GM23248 (cell line): Measurements from ENCODE around the gene HOXB8. TPM values are rescaled to one million over a fixed set of nuclear protein-coding genes. Genes with fewer than 3 reads are reported as not detected.

Experiments used
- DNase-seq: peaks from one replicate; pipeline ENCODE4 v3.0.0-alpha.2; 2015
- H2AFZ ChIP-seq: fragments of 200-600 bp; sonication (generic); 2 replicates; pipeline ENCODE4 v1.6.1; 2016; ENCODE audit warnings: antibody characterized with exemption
- H3F3A ChIP-seq: fragments of 200-600 bp; sonication (generic); 2 replicates; pipeline ENCODE4 v1.6.1; 2016; ENCODE audit warnings: mild to moderate bottlenecking, antibody characterized with exemption, mixed run types; ENCODE audit not compliant: insufficient read depth
- H3K27ac ChIP-seq: fragments of 200-600 bp; sonication (generic); 2 replicates; pipeline ENCODE4 v1.5.1; 2016; ENCODE audit warnings: mild to moderate bottlenecking
- H3K27me3 ChIP-seq: fragments of 200-600 bp; sonication (generic); replicated peaks from 2 replicates; pipeline ENCODE4 v1.6.1; 2016; ENCODE audit warnings: mild to moderate bottlenecking; ENCODE audit not compliant: insufficient read depth
- H3K36me3 ChIP-seq: fragments of 200-600 bp; sonication (generic); 2 replicates; pipeline ENCODE4 v1.6.1; 2016; ENCODE audit warnings: low read depth, mild to moderate bottlenecking
- H3K4me1 ChIP-seq: fragments of 200-600 bp; sonication (generic); 2 replicates; pipeline ENCODE4 v1.6.1; 2016; ENCODE audit warnings: mild to moderate bottlenecking; ENCODE audit not compliant: insufficient read depth
- H3K4me2 ChIP-seq: fragments of 200-600 bp; sonication (generic); one replicate; pipeline ENCODE4 v1.6.1; 2016; ENCODE audit warnings: mild to moderate bottlenecking; ENCODE audit not compliant: unreplicated experiment
- H3K4me3 ChIP-seq: fragments of 200-600 bp; sonication (generic); 2 replicates; pipeline ENCODE4 v1.5.1; 2016; ENCODE audit warnings: mild to moderate bottlenecking
- H3K79me2 ChIP-seq: fragments of 200-600 bp; sonication (generic); 2 replicates; pipeline ENCODE4 v1.6.1; 2016; ENCODE audit warnings: mild to moderate bottlenecking; ENCODE audit not compliant: insufficient read depth
- H3K9ac ChIP-seq: fragments of 200-600 bp; sonication (generic); 2 replicates; pipeline ENCODE4 v1.6.1; 2016; ENCODE audit warnings: mild to moderate bottlenecking
- H3K9me2 ChIP-seq: fragments of 200-600 bp; sonication (generic); 2 replicates; pipeline ENCODE4 v1.6.1; 2016; ENCODE audit warnings: mixed run types, mild to moderate bottlenecking, moderate library complexity; ENCODE audit not compliant: insufficient read depth
- H3K9me3 ChIP-seq: fragments of 200-600 bp; sonication (generic); one replicate; pipeline ENCODE4 v1.6.1; 2017; ENCODE audit warnings: low read depth
- H4K20me1 ChIP-seq: fragments of 200-600 bp; sonication (generic); 2 replicates; pipeline ENCODE4 v1.6.0; 2016; ENCODE audit not compliant: insufficient read depth
- EZH2 ChIP-seq: fragments of 200-600 bp; sonication (generic); IDR thresholded peaks from 2 replicates; pipeline ENCODE4 v1.6.1; 2018; ENCODE audit warnings: antibody characterized with exemption, mild to moderate bottlenecking; ENCODE audit not compliant: insufficient read depth, poor library complexity, severe bottlenecking
- EZH2phosphoT487 ChIP-seq: fragments of 200-600 bp; sonication (generic); IDR thresholded peaks from 2 replicates; pipeline ENCODE4 v1.6.1; 2018; ENCODE audit warnings: antibody characterized with exemption, moderate library complexity, mild to moderate bottlenecking, low read depth; ENCODE audit not compliant: insufficient read depth
- WGBS, 2 experiments: methylation state at CpG; one replicate each; pipeline ENCODE4 v1.1.6; 2015 to 2017; ENCODE audit warnings: low lambda C conversion rate in 2 of 2, low coverage in 1 of 2; ENCODE audit errors: missing lambda C conversion rate in 2 of 2; 5-methylcytosine and 5-hydroxymethylcytosine counted together
- in situ Hi-C: fragments of 300-500 bp; cut with MboI; formaldehyde crosslinking; loops from 2 replicates; pipeline ENCODE4 v1.15.0; 2020
- microRNA counts: library from miRNA; unstranded; fragments of <30 nt; microRNA quantifications from one replicate; lab custom pipeline; 2016
- microRNA-seq: library from miRNA; unstranded; fragments of <30 nt; microRNA quantifications from one replicate; pipeline ENCODE4, GENCODE V29; 2016; ENCODE audit warnings: borderline number of aligned reads
- polyA plus RNA-seq: library from polyadenylated mRNA; unstranded; fragments of >200 nt; fragmentation: Nextera tagmentation; extraction: Ambion mirVana; gene quantifications from 2 replicates; pipeline ENCODE4 v1.2.1, GENCODE V29; 2016
- small RNA-seq: library from RNA; depleted of rRNA; stranded (forward); fragments of <200 nt; gene quantifications from one replicate; pipeline ENCODE3, GENCODE V24; 2014; ENCODE audit warnings: low read depth, low replicate concordance
- total RNA-seq: library from RNA; depleted of rRNA; stranded (reverse); fragments of >200 nt; shearing (Covaris generic); gene quantifications from 2 replicates; pipeline ENCODE4 v1.2.3, GENCODE V29; 2014; rRNA removed

The HOXB8 gene
- total and polyA plus RNA-seq, 2 experiments from 2014 or later: not detected

DNA sequence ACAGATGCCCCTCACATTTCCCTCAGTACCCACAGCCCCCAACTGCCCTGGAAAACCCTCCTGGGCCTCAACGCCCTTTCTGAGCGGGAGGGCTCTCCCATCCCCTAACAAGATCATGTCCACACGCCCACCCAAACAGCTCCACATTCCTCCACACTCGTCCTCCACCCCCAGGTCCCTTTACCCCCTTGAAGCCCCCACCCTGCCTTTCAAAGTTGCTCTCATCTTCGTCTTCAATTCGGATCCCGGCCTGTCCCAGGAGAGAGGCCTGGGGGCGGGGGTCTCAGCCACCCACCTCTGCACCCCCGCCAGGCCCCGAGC lies 51.3 kb downstream of the HOXB8 start:
- TF ChIP-seq EZH2 (no peak), EZH2phosphoT487 (no peak)
- DNase-seq: no peak
- Histone ChIP-seq H3K79me2 (peaks cover 86% of the 10 kb centered on the region), H3K27ac (no peak overlapping the region), H3K27me3 (no peaks in the 10 kb centered on the region), H3K9ac (peak overlapping the region; percentile 82), H3K36me3 (no peaks in the 10 kb centered on the region), H3F3A (no peaks in the 10 kb centered on the region), H3K9me2 (no peaks in the 10 kb centered on the region), H3K4me1 (no peaks in the 10 kb centered on the region), H4K20me1 (no peaks in the 10 kb centered on the region), H3K9me3 (no peaks in the 10 kb centered on the region), H3K4me2 (peak overlapping the region; percentile 99), H3K4me3 (peak overlapping the region; percentile 82), H2AFZ (0 out of 2 replicates have a peak overlapping the region, but pooled peaks have one; percentile 52)
- in situ Hi-C loops: no loop called here
- 16 to 35% methylated on average over 3 to 10 of the region's 10 CpGs for WGBS, 2 experiments

DNA sequence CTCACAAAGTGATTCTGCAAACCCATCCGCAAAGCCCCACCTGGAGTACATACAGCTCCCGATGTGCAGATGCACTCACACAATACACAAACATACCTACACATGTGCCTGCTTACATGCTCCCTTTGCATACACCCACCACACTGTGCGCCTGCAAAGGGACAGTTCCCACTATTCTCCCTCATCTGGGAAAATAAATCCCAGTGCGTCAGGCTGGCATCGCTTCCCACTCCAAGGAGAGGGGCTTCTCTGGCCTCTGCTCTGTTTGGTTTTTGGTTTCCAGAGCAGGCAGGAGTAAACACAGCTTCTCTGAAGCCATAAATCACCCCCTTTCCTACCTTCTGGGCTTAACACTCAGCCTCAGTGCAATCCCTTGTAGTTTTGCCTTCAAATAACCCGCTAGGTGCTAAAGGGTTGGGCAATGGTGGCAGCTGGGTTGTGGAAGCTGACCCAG lies 51.7 kb downstream of the HOXB8 start:
- no peaks in the 10 kb centered on the region for H3K36me3 ChIP-seq
- TF ChIP-seq EZH2 (no peak), EZH2phosphoT487 (no peak)
- DNase-seq: no peak
- no peaks in the 10 kb centered on the region for H3K4me1 ChIP-seq
- peaks cover 85% of the 10 kb centered on the region for H3K79me2 ChIP-seq
- H3K4me3 ChIP-seq: peak overlapping the region; percentile 82
- H3K9me2 ChIP-seq: no peaks in the 10 kb centered on the region
- no peak overlapping the region for H3K27ac ChIP-seq
- 89 to 97% methylated on average over 6 of the region's 6 CpGs for WGBS, 2 experiments
- no peaks in the 10 kb centered on the region for H4K20me1 ChIP-seq
- in situ Hi-C loops: no loop called here
- no peaks in the 10 kb centered on the region for H3F3A ChIP-seq
- H3K27me3 ChIP-seq: no peaks in the 10 kb centered on the region
- peak overlapping the region; percentile 99 for H3K4me2 ChIP-seq
- no peaks in the 10 kb centered on the region for H3K9me3 ChIP-seq
- peak overlapping the region; percentile 82; the same call in 1 of the 2 replicates for H3K9ac ChIP-seq
- H2AFZ ChIP-seq: no peak overlapping the region

DNA sequence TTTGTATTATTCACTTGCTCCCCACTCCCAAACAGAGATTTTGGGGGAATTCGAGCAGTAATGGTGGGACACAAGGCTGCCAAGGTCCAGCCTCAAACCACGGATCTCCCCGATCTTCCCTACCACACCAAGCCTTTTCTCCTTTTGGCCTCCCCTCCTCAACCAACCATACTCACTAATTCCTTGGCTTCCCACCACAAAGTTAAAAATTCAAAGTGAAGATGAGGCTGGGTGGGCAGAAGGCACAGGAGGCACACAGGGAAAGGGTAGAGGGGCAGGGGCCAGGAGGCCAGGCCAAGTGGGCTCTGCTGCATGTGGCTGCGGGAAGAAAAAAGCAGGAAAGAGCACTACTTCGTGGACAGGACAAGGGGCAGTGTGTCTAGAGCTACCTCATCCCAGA lies 52.2 kb downstream of the HOXB8 start:
- Histone ChIP-seq H3K27ac (no peak overlapping the region), H3K9ac (no peak overlapping the region), H3K9me3 (no peaks in the 10 kb centered on the region), H3K4me2 (no peak overlapping the region), H2AFZ (no peak overlapping the region), H3K27me3 (no peaks in the 10 kb centered on the region), H3K4me3 (no peak overlapping the region), H3K4me1 (no peaks in the 10 kb centered on the region), H3K9me2 (no peaks in the 10 kb centered on the region), H3K79me2 (peaks cover 84% of the 10 kb centered on the region), H3F3A (no peaks in the 10 kb centered on the region), H4K20me1 (no peaks in the 10 kb centered on the region), H3K36me3 (no peaks in the 10 kb centered on the region)
- TF ChIP-seq EZH2phosphoT487 (no peak), EZH2 (no peak)
- no peak for DNase-seq
- 61% methylated on average over 5 of the region's 5 CpGs for WGBS, 2 experiments
- in situ Hi-C loops: no loop called here

MicroRNA genes within 50 kb of the gene (microRNA counts, 767-probe panel; counts per million panel counts)
- microRNA hsa-miR-10a-5p (lab: Ali Mortazavi, UCI): 6,041 counts per million, percentile 92 among the panel's probes with 10 or more counts

Small RNA genes lying within 50 kb of the gene (microRNA-seq; reads per million reads assigned to microRNA genes)
- gene MIR196A1: not detected

Small RNA genes lying within 50 kb of the gene (small RNA-seq; reads per million reads assigned to genes)
- gene MIR196A1: not detected

Other genes with a start within 250 kb of the HOXB8 start
- not detected in 2 replicates for gene SKAP1, start 185.1 kb downstream of the HOXB8 start, total RNA-seq
- gene SKAP1, start 185.1 kb downstream of the HOXB8 start, polyA plus RNA-seq: not detected in 2 replicates
- not detected in 2 replicates for gene HOXB1, start 84.3 kb downstream of the HOXB8 start, total RNA-seq
- not detected in 2 replicates for gene HOXB1, start 84.3 kb downstream of the HOXB8 start, polyA plus RNA-seq
- gene HOXB2, start 70.2 kb downstream of the HOXB8 start, total RNA-seq: 9.6 and 12.1 TPM in 2 replicates
- 25.3 and 27.4 TPM in 2 replicates for gene HOXB2, start 70.2 kb downstream of the HOXB8 start, polyA plus RNA-seq
- 2.2 and 3.3 TPM in 2 replicates for gene HOXB4, start 36.9 kb downstream of the HOXB8 start, total RNA-seq
- gene HOXB4, start 36.9 kb downstream of the HOXB8 start, polyA plus RNA-seq: 0.54 and 1.2 TPM in 2 replicates
- 1.9 and 4.8 TPM in 2 replicates for gene HOXB3, start 25.1 kb downstream of the HOXB8 start, total RNA-seq
- 1.9 and 2.4 TPM in 2 replicates for gene HOXB3, start 25.1 kb downstream of the HOXB8 start, polyA plus RNA-seq
- gene HOXB5, start 21.5 kb downstream of the HOXB8 start, total RNA-seq: 0.22 TPM in 1 of 2 replicates, not detected in the other
- gene HOXB5, start 21.5 kb downstream of the HOXB8 start, polyA plus RNA-seq: 1.3 and 2.0 TPM in 2 replicates
- 3.8 and 7.5 TPM in 2 replicates for gene HOXB6, start 10.3 kb downstream of the HOXB8 start, total RNA-seq
- 6.2 and 6.6 TPM in 2 replicates for gene HOXB6, start 10.3 kb downstream of the HOXB8 start, polyA plus RNA-seq
- 7.1 and 11.1 TPM in 2 replicates for gene HOXB7, start 4.3 kb downstream of the HOXB8 start, total RNA-seq
- gene HOXB7, start 4.3 kb downstream of the HOXB8 start, polyA plus RNA-seq: 18.9 and 19.4 TPM in 2 replicates
- gene HOXB9, start 11.1 kb upstream of the HOXB8 start, total RNA-seq: not detected in 2 replicates
- not detected in 2 replicates for gene HOXB9, start 11.1 kb upstream of the HOXB8 start, polyA plus RNA-seq
- gene PRAC1, start 107.2 kb upstream of the HOXB8 start, total RNA-seq: not detected in 2 replicates
- not detected in 2 replicates for gene PRAC1, start 107.2 kb upstream of the HOXB8 start, polyA plus RNA-seq
- not detected in 2 replicates for gene PRAC2, start 107.9 kb upstream of the HOXB8 start, total RNA-seq
- gene PRAC2, start 107.9 kb upstream of the HOXB8 start, polyA plus RNA-seq: not detected in 2 replicates
- not detected in 2 replicates for gene HOXB13, start 113.5 kb upstream of the HOXB8 start, total RNA-seq
- not detected in 2 replicates for gene HOXB13, start 113.5 kb upstream of the HOXB8 start, polyA plus RNA-seq
- not detected in 2 replicates for gene TTLL6, start 201.9 kb upstream of the HOXB8 start, total RNA-seq
- gene TTLL6, start 201.9 kb upstream of the HOXB8 start, polyA plus RNA-seq: not detected in 2 replicates
- gene CALCOCO2, start 215.7 kb upstream of the HOXB8 start, total RNA-seq: 40.9 and 60.6 TPM in 2 replicates
- 92.4 and 101 TPM in 2 replicates for gene CALCOCO2, start 215.7 kb upstream of the HOXB8 start, polyA plus RNA-seq